GM19025 (cell line): ENCODE results near the gene DENND4C.
"Not testable (repeated sequence)": the region's sequence is repeated elsewhere in the genome, so short reads cannot be mapped to it uniquely, and the experiment has no call there.

Source experiments
- ATAC-seq: cut with Tn5 transposase; IDR thresholded peaks from one replicate; pipeline ENCODE4 v1.9.1; 2021; ENCODE audit warnings: mild to moderate bottlenecking, low read depth, moderate library complexity; ENCODE audit not compliant: unreplicated experiment

Gene DENND4C

GRCh38 chr9:19259665-19260255 is 29.3 kb downstream of the DENND4C start:
- not testable (repeated sequence) for ATAC-seq

DNA sequence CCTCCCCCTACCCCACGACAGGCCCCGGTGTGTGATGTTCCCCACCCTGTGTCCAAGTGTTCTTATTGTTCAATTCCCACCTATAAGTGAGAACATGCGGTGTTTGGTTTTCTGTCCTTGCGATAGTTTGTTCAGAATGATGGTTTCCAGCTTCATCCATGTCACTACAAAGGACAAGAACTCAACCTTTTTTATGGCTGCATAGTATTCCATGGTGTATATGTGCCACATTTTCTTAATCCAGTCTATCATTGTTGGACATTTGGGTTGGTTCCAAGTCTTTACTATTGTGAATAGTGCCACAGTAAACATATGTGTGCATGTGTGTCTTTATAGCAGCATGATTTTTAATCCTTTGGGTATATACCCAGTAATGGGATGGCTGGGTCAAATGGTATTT is 35.1 kb downstream of the DENND4C start:
- not testable (repeated sequence) for ATAC-seq

DNA sequence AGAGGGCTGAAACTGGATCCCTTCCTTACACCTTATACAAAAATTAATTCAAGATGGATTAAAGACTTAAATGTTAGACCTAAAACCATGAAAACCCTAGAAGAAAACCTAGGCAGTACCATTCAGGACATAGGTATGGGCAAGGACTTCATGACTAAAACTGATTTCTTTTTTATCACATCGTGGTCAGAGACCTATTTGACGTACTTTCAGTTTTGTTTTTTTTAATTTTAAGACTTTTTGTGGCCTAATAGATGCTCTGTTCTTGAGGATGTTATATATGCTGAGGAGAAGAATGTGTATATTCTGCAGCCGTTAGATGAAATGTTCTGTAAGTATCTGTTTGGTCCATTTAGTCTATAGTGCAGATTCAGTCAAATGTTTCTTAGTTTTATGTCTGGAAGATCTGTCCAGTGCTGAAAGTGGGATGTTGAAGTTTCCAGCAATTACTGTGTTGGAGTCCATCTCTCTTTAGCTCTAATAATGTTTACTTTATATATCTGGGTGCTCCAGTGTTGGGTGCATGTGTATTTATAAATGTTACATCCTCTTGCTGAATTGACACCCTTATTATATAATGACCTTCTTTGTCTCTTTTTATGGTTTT is 36.4 kb downstream of the DENND4C start:
- ATAC-seq: not testable (repeated sequence)

GRCh38 chr9:19269582-19269981 is 39.1 kb downstream of the DENND4C start:
- ATAC-seq: no peak

DNA sequence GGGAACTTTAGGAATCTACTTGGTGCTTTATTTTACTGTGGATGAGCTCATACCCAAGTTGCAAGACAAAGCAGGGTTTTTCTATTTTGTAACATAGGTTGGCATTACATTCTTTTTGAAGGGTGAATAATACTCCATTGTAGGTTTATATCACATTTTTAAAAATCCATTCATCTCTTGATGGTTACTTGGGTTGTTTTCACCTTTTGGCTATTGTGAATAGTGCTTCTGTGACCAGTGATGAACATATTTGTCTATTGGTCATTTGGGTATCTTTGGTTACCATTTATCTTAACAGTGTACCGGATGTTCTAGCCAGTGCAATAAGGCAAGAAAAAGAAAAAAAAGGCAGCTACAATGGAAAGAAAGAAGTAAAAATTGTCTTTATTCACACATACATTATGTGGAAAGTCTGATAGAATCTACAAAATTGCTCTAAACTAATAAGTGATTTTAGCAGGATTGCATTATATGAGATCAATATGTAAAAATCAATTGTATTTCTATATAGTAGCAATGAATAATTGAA is 40.0 kb downstream of the DENND4C start:
- ATAC-seq: no peak

DNA sequence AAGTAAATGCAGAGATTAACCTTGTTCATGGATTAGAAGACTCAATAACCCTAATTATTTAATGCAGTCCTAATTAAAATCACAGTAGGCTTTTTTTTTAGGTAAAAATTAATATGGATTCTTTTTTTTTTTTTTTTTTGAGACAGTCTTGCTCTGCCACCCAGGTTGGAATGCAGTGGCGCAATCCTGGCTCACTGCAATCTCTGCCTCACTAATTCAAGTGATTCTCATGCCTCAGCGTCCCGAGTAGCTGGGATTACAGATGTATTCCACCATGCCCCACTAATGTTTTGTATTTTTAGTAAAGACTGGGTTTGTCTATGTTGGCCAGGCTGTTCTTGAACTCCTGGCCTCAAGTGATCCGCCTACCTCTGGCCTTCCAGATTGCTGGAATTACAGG is 40.6 kb downstream of the DENND4C start:
- ATAC-seq: no peak

- ATAC-seq: no peak
These were observed 51.3 kb downstream of the DENND4C start for GRCh38 chr9:19281801-19282200.

GRCh38 chr9:19283072-19283710 is 52.7 kb downstream of the DENND4C start:
- no peak for ATAC-seq

- no peak for ATAC-seq
These were observed 54.2 kb downstream of the DENND4C start for GRCh38 chr9:19284729-19285128.

GRCh38 chr9:19286634-19287188 is 56.2 kb downstream of the DENND4C start:
- ATAC-seq: no peak

DNA sequence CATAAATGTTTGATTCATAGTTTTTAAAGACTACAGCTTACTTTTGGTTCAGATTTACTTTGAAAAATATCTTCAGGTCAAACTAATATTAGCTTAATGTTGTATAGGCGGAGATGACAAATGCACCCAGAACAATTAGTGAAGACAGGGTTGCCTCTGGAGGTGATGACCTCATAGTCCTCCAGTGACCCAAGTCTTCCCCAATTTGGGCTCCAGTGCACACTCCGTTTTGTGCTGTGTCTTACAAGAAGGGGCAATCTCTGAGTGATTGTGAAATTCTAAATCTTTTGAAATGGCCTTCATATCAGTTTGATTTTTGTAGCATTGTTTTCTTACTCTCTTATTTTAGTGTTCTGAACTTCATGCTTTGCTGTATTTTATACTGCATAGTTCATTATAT is 57.6 kb downstream of the DENND4C start:
- no peak for ATAC-seq

- ATAC-seq: no peak
These were observed 59.6 kb downstream of the DENND4C start for GRCh38 chr9:19290103-19290502.

DNA sequence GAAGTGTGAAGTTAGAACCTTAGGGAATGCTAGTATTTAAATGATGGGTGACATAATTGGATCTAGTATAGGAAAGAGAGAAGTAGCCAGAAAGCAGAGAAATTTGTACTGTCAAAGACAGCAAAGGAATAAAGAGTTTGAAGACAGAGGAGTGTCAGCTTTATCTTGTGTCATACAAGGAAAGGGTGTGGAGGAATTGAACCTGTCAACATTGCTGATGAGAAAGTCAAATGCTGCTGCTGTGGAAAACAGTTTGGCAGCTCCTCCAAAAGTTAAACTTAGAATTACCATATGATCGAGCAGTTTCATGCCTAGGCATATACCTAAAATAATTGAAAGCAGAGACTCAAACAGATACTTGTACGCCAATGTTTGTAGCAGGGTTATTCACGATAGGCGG is 63.7 kb downstream of the DENND4C start:
- ATAC-seq: no peak

- ATAC-seq: no peak
These were observed 68.0 kb downstream of the DENND4C start for GRCh38 chr9:19298436-19299000.

- no peak for ATAC-seq
These were observed 72.7 kb downstream of the DENND4C start for GRCh38 chr9:19303216-19303615.

DNA sequence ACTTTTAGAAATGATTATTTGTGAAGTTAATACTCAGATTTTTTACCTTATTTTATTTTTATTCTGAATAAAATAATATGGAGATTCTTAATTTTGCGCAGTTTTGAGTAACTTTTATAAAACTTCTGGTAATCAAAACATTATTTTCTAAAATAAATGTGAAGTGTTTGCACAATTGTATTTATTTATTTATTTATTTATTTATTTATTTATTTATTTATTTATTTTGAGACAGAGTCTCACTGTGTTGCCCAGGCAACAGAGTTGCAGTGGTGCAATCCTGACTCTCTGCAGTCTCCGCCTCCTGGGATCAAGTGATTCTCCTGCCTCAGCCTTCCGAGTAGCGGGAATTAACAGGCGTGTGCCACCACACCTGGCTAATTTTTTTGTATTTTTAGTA is 76.1 kb downstream of the DENND4C start:
- no peak for ATAC-seq

DNA sequence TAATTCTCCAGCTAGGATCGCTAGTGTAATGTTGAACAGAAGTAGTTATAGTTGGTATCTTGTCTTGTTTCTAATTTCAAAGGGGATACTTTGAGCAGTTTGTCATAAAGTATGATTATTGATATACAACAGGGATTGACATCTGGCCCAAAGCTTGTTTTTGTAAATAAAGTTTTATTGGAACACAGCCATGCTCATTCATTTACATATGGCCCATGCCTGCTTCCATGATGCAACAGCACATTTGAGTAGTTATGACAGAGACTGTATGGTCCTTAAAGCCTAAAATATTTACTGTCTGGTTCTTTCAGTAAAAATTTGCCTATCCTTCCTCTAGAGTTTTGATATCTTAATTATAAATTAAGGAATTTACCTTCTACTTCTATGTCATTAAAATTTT is 79.8 kb downstream of the DENND4C start:
- no peak for ATAC-seq

- ATAC-seq: no peak
These were observed 83.1 kb downstream of the DENND4C start for GRCh38 chr9:19313573-19313972.

GRCh38 chr9:19320495-19320894 is 90.0 kb downstream of the DENND4C start:
- ATAC-seq: no peak

DNA sequence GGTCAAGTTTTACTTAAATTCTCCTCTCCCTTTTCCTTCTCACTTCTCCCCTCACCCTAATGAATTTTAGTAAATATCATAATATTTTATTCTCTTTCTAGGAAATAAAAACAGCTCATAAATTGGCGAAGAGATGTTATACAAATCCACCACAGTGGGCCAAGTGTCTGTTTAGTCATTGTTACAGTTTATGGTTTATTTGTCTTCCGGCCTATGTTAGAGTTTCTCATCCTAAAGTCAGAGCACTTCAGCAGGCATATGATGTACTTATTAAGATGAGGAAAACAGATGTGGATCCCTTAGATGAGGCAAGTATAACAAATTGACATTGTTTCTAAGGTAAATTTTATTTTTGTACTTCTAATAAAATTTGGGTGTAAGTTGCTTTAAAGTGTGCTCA is 101.4 kb downstream of the DENND4C start:
- no peak for ATAC-seq

DNA sequence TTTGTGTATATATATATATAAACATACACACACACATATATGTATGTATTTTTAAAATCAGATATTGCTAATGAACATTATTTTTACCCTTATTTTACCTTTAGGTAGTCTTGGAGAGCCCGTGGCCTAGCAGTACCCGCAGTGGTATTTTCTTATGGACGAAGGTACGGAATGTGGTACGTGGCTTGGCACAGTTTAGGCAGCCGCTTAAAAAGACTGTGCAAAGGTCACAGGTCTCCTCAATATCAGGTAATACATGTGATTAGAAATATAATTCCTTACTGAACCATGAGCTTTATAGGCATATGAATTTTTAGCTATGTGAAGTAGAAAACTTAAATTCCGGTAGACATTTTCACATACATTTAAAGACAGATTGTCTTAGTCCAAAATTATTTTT is 105.7 kb downstream of the DENND4C start:
- no peak for ATAC-seq
